Osteoblast (primary cell): ENCODE results near the gene KCNG1. TPM values are rescaled to one million over a fixed set of nuclear protein-coding genes. Genes with fewer than 3 reads are reported as not detected.
"Not testable (repeated sequence)": the region's sequence is repeated elsewhere in the genome, so short reads cannot be mapped to it uniquely, and the experiment has no call there.

ENCODE experiments used
- DNase-seq: peaks from one replicate; pipeline ENCODE4 v3.0.0; 2011; ENCODE audit warnings: low spot score, mixed read lengths; ENCODE audit not compliant: insufficient read length; ENCODE audit errors: missing footprints
- H2AFZ ChIP-seq: 2 replicates; pipeline ENCODE4 v1.6.0; 2011; ENCODE audit warnings: mild to moderate bottlenecking, low read length
- H3K27ac ChIP-seq: 2 replicates; pipeline ENCODE4 v1.5.1; 2011; ENCODE audit warnings: mild to moderate bottlenecking, low read depth, low read length, moderate library complexity
- H3K27me3 ChIP-seq: 2 replicates; pipeline ENCODE4 v1.6.0; 2012; ENCODE audit warnings: mild to moderate bottlenecking, control low read depth, inconsistent platforms, low read length, moderate library complexity; ENCODE audit not compliant: insufficient read depth
- H3K36me3 ChIP-seq: 2 replicates; pipeline ENCODE4 v1.5.1; 2011; ENCODE audit warnings: mild to moderate bottlenecking, low read length, control low read depth, moderate library complexity; ENCODE audit not compliant: insufficient read depth
- H3K4me1 ChIP-seq: 2 replicates; pipeline ENCODE4 v1.5.1; 2011; ENCODE audit warnings: mild to moderate bottlenecking, low read length, control low read depth, moderate library complexity; ENCODE audit not compliant: insufficient read depth
- H3K4me2 ChIP-seq: 2 replicates; pipeline ENCODE4 v1.6.0; 2011; ENCODE audit warnings: mild to moderate bottlenecking, low read length; ENCODE audit not compliant: insufficient read depth
- H3K4me3 ChIP-seq: fragments of 200-600 bp; sonication (generic); 3 replicates; pipeline ENCODE4 v1.5.1; 2012; ENCODE audit warnings: mild to moderate bottlenecking, low read length, inconsistent platforms; ENCODE audit not compliant: insufficient read depth
- H3K79me2 ChIP-seq: 2 replicates; pipeline ENCODE4 v1.6.0; 2012; ENCODE audit warnings: mild to moderate bottlenecking, low read length, control low read depth, inconsistent platforms; ENCODE audit not compliant: insufficient read depth
- H3K9me3 ChIP-seq: 2 replicates; pipeline ENCODE4 v1.5.1; 2011; ENCODE audit warnings: low read depth, low read length, control low read depth
- H4K20me1 ChIP-seq: 2 replicates; pipeline ENCODE4 v1.6.0; 2012; ENCODE audit warnings: mild to moderate bottlenecking, low read length, control low read depth; ENCODE audit not compliant: insufficient read depth
- CTCF ChIP-seq: IDR thresholded peaks from 2 replicates; pipeline ENCODE4 v1.5.1; 2011; ENCODE audit warnings: mild to moderate bottlenecking, low read depth, low read length, moderate library complexity; ENCODE audit errors: extremely low read depth
- total RNA-seq: library from RNA; depleted of rRNA; stranded (reverse); fragments of >200 nt; gene quantifications from 2 replicates; pipeline ENCODE4 v1.2.3, GENCODE V29; 2012

The KCNG1 gene
- total RNA-seq, 1 donor: 16.3 TPM

GRCh38 chr20:50982363-50982762 lies 40.5 kb downstream of the KCNG1 start:
- H3K4me2 ChIP-seq: no peak overlapping the region
- no peaks in the 10 kb centered on the region for H3K79me2 ChIP-seq
- H3K27ac ChIP-seq: peak overlapping the region; percentile 42
- H3K4me3 ChIP-seq: no peak overlapping the region
- peak; percentile 49 for DNase-seq
- H4K20me1 ChIP-seq: no peaks in the 10 kb centered on the region
- H3K4me1 ChIP-seq: peaks cover 31% of the 10 kb centered on the region
- H2AFZ ChIP-seq: no peak overlapping the region
- no peak for TF ChIP-seq CTCF
- H3K9me3 ChIP-seq: no peaks in the 10 kb centered on the region
- no peaks in the 10 kb centered on the region for H3K36me3 ChIP-seq
- peaks cover 4% of the 10 kb centered on the region for H3K27me3 ChIP-seq

DNA sequence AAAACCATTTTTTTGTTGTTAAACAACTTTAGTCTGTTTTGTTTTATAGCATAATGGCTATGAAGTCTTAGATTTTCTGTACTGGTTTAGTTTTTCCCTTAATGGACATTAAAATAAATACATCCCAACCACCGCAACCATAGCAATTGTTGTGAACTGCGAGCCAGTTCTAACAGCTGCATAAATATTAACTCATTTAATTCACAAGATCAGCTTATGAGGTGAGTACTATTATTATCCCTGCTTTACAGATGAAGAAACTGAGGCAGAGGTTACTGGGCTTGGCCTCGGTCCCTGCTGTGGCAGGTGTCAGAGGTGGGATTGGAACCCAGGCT lies 41.2 kb downstream of the KCNG1 start:
- no peak for DNase-seq
- Histone ChIP-seq H2AFZ (no peak overlapping the region), H3K27ac (peak overlapping the region; percentile 42), H3K79me2 (no peaks in the 10 kb centered on the region), H3K36me3 (no peaks in the 10 kb centered on the region), H3K4me1 (peaks cover 30% of the 10 kb centered on the region), H3K4me3 (no peak overlapping the region), H3K27me3 (peaks cover 6% of the 10 kb centered on the region), H3K9me3 (no peaks in the 10 kb centered on the region), H3K4me2 (peak overlapping the region; percentile 15), H4K20me1 (no peaks in the 10 kb centered on the region)
- TF ChIP-seq CTCF: no peak

GRCh38 chr20:50980851-50981713 lies 41.8 kb downstream of the KCNG1 start:
- Histone ChIP-seq H3K4me2 (peak overlapping the region; percentile 37), H3K4me1 (peaks cover 30% of the 10 kb centered on the region), H3K36me3 (no peaks in the 10 kb centered on the region), H4K20me1 (no peaks in the 10 kb centered on the region), H3K4me3 (no peak overlapping the region), H3K9me3 (no peaks in the 10 kb centered on the region), H2AFZ (peak overlapping the region; percentile 64), H3K27me3 (peaks cover 6% of the 10 kb centered on the region), H3K27ac (peak overlapping the region; percentile 90), H3K79me2 (no peaks in the 10 kb centered on the region)
- DNase-seq: no peak
- TF ChIP-seq CTCF: peak; percentile 94

GRCh38 chr20:50980071-50980681 lies 42.7 kb downstream of the KCNG1 start:
- Histone ChIP-seq H3K36me3 (no peaks in the 10 kb centered on the region), H3K4me1 (peaks cover 30% of the 10 kb centered on the region), H3K4me3 (no peak overlapping the region), H3K27me3 (peaks cover 6% of the 10 kb centered on the region), H3K9me3 (no peaks in the 10 kb centered on the region), H3K79me2 (no peaks in the 10 kb centered on the region), H4K20me1 (no peaks in the 10 kb centered on the region), H3K4me2 (peak overlapping the region; percentile 39), H3K27ac (peak overlapping the region; percentile 90), H2AFZ (no peak overlapping the region)
- DNase-seq: peak; percentile 97
- no peak for TF ChIP-seq CTCF

DNA sequence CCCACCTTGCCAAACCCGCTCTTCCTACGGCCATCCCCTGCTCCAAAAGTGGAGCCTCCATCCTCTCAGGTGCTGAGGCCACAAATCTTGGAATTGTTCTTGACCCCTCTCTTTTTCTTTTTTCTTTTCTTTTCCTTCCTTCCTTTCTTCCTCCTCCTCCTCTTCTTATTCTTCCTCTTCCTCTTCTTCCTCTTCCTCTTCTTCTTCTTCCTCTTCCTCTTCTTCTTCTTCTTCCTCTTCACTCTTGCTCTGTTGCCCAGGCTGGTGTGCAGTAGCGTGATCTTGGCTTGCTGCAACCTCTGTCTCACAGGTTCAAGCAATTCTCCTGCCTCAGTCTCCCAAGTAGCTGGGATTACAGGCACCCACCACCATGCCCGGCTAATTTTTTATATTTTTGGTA lies 44.4 kb downstream of the KCNG1 start:
- H3K4me1 ChIP-seq: peaks cover 28% of the 10 kb centered on the region
- not testable (repeated sequence) for H3K36me3 ChIP-seq, H3K27me3 ChIP-seq, DNase-seq, H4K20me1 ChIP-seq, H3K79me2 ChIP-seq, H2AFZ ChIP-seq, H3K4me3 ChIP-seq, H3K4me2 ChIP-seq, H3K27ac ChIP-seq, H3K9me3 ChIP-seq
